Dermis blood vessel endothelial cell (primary cell): ENCODE data around the gene ABHD6. TPM values are rescaled to one million over a fixed set of nuclear protein-coding genes. Genes with fewer than 3 reads are reported as not detected.
"Not testable (repeated sequence)": the region's sequence is repeated elsewhere in the genome, so short reads cannot be mapped to it uniquely, and the experiment has no call there.

Experiments
- DNase-seq: peaks from one replicate; pipeline ENCODE4 v3.0.0; 2010
- total RNA-seq: library from RNA; depleted of rRNA; stranded (reverse); fragments of >200 nt; gene quantifications from 2 replicates; pipeline ENCODE4 v1.2.3, GENCODE V29; 2014

Gene ABHD6
- total RNA-seq, 1 donor from 2014 or later = 43.1 TPM

DNA sequence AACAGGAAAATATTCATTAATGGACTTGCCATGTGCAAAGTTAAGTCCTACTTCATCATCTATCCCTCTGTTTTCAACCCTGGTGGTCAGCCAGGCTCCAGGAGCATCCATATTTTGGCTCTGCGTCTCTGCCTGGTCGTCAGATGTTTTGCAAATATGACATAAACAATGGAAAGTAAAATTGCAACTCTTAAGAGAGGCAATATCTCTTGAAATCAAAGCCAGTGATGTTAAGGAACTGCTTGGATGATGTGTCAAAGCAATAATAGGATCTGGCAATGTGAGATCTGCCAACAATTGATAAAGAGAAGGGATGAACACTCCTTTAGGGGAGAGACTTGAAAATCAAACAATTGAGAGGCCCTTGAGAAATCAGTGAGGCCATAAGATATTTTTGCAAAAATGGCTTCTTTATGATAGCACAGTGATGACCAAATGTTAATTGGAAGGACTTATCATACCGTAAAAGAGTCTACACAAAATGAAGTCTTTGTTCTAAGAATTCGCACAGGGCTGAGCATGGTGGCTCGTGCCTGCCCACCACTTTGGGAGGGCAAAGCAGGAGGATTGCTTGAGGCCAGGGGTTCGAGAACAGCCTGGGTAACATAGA is 6.5 kb downstream of the ABHD6 start:
- no peak for DNase-seq

DNA sequence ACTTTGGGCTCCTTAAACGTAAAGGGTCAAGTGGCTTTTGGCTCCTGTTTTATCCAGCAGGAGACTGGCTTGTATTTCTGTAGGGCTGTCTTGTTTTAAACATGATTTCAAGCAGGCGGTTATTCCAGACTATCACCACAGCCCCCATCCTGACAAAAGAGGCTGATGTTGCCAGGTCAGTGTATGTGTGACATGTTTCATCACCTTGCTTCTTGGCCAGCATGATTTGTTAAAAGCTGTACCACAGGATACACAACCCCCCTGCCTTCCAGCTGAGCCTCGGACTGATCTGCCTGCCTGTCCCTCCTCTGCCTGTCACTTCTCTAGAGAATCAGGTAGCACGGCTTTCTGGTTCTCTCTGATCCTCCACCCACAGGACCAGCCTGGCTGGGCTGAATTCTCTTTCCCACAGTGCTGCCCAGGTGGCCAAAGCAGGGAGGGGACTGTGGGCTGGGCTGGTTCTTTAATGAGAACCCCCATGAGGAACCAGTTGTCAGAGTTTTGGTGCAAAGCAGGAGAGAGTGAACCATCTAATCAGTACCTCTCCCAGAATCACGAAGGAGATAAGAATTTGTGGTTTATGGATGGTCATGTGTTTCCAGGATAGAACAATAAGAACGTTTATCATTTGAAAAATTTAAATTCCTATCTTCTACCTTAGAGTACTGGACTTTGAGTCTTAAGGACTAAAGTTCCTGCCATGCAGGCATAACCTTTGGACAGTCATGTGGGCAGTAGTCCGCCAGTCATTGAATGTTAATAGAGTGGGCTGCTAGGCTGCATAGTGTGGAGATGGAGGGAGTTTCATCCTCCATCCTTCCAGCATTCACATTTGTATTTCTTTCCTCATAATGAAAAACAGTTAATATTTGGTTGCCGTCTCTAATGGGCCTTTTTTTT is 8.8 kb downstream of the ABHD6 start:
- DNase-seq = no peak

DNA sequence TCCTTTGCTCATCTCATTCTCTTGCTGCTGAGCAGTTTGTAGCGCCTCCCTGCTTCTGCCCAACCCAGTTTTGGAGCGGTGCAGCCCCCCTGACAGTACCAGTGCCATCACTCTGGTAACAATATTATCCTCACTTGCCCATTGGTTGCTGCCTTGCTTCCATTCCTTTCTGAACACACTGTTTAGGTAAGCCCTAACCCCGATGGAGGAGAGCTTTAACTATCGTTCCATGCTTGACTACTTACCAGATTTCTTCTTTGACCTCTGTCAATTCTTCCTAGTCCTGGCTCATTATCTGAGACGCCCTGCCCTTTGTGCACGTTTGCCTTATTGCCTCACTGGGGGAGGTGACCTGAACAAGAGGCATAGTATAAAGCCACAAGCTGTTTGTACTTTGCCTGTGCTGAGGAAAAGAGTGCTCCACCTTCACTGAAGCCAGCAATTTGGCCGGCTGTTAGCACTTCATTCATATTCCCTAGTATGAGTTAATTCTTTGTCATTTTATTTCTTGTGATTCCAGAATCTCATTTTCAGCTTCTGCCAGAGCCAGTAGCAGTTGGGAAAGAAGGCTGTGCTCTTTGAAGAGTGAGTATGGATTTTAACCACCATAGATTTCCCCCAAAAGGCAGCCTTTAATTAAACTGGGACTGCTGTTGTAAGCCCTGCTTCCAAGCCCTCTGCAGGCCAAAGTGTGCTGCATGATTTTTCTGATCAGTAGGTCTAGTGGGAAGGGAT is 11.9 kb downstream of the ABHD6 start:
- DNase-seq = peak; percentile 24

DNA sequence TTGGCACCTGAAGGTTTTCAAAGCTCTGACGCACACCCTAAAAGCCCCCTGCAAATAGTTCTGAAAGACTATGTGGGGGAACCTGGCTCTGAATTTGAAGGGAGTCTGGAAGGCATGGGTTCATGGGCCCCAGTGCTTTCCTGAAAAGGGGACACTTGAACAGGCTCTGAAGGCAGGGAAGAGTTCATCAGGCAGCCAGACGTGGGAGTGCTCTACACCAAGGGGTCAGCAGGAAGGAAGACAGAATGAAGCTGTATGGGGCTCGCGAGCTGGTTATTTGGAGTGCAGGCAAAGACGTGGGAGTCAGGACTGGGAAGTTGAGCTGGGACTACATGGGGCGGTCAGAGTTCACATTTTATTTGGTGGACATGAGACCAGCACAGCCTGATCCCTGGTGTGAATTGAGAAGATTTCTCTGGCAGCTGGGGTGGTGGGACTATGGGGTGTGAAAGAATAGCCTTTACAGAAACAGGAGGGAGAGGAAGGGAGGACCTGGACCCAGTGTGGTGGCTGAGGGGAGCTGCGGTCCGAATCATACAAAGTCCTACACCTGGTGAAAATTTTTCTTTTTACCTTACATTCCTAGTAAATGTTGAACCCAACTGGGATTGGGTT is 12.6 kb downstream of the ABHD6 start:
- DNase-seq = no peak

DNA sequence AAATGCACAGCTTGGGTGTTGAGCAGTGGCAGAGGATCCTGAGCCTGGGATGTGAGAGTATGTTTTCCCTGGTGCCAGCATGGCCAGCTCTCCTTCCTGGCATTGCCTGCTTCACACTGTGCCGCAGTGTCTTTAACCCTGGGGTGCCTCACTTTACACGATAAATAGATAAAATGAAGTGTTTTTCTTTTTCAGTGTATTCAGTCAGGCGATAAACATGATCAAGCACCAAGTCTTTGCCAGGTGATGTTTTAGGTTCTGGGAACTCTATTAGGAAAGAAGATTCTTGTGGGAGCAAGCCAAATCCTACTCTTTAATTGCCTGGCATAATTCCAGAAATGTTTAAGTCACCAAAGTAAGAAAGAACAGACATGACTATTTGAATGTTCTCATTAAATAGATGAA is 14.0 kb downstream of the ABHD6 start:
- no peak for DNase-seq

DNA sequence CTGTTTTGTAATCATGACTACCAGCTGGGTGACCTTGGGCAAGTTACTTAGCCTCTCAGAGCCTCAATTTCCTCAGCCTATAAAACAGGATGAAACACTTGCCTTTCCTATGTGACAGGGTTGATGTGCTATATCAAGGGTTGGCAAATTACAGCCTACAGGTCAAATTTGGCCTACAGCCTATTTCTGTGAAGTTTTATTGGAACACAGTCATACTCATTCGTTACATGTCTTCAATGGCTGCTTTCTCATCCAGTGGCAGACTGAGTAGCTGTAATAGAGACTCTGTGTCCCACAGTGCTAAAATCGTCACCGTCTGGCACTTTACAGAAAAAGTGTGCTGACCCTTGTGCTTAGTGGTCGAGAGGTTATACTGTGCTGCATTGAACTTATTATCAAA is 16.6 kb downstream of the ABHD6 start:
- no peak for DNase-seq

DNA sequence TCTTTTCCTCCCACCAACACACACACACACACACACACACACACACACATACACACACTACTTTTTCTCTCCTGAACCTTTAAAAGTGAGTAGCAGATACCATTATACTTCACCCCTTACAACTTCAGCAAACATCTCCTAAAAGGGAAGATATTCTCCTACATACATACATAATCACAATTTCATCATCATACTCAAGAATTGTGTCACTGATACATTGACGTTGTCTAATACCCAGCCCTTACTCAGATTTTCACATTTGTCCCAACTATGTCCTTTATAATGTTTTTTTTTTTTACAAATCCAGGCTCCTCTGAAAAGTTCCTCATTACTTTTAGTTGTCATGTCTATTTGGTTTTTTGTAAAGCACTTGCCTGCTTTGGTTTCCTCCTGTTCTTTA is 18.5 kb downstream of the ABHD6 start:
- DNase-seq = no peak

DNA sequence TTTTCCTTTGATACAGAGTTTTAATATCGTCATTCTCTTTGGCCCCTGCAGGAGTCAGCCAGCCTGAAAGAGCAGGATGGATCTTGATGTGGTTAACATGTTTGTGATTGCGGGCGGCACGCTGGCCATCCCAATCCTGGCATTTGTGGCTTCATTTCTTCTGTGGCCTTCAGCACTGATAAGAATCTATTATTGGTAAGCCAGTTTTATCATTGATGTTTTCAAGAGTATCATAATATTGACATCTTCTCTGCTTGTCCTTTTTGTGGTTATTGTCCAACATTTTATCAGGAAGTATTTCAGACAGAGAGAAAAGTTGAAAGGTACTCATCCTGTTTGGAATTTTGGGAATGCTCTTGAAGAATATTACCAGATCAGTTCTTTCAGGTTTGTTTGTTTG is 18.9 kb downstream of the ABHD6 start:
- DNase-seq = no peak

DNA sequence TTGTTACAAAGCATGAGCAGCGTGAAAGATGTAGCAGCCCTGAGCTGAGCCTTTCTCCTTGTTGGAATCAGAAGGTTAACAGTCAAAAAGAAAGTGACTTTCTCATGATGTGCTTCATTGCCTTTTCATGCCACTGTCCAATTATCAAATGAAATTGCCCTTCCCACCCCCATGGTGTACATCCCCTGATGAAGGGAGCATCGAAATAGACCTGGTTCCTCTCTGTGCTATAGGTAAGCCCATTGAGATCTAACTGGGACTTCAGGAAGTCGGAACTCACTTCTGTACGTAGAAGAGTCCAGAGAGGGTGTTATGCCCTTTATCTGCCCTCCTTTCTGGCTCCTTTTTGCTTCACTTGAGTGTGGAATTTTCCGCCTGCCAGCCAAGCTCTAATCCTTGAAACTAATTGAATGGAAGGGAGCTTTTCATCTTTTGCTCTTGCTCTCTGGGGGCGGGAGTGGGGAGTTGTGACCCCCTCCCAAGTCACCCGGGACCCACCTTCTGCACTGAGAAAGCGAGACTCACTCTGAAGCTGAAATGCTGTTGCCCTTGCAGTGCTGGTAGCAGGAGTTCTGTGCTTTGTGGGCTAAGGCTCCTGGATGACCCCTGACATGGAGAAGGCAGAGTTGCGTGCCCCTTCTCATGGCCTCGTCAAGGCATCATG is 20.9 kb downstream of the ABHD6 start:
- DNase-seq = no peak

DNA sequence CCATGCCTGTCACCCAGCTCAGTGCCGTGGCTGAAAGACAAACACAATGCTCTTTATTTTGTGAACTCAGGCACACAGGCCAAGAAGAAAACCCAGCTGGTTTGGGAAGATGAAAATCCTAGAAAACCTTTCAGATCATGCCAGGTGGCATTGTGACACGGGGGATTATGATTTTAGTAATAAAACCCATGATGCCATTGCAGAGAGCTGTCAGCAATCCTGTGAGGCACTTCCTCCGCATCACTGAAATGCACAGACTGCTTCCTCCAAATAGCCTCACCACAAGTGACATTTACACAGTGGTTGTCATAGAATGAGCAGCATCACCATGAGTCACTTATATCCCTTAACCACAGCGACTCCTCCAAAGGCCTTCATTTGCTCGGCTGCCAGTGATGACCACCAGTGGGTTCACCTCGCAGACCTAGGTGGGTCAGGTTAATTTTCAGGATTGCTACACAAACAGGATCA is 22.7 kb downstream of the ABHD6 start:
- no peak for DNase-seq

DNA sequence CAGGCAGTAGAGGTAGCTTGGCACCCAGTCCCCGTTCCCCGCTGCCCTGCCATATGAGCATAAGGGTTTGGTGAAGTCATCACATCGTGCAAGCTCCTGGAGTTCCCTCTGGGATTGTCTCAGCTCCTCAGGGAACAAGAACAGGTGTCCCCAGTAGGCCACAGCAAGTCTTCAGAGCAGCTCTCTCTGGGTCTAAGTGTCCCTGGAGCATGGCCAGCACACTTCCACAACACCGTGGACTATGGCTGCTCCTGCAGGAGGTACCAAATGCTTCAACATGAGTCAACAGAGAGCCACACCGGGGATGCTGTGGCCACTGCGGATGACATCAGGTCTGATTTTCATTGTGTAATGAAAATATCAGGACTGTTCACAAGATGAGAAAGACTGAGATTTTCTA is 23.1 kb downstream of the ABHD6 start:
- no peak for DNase-seq

DNA sequence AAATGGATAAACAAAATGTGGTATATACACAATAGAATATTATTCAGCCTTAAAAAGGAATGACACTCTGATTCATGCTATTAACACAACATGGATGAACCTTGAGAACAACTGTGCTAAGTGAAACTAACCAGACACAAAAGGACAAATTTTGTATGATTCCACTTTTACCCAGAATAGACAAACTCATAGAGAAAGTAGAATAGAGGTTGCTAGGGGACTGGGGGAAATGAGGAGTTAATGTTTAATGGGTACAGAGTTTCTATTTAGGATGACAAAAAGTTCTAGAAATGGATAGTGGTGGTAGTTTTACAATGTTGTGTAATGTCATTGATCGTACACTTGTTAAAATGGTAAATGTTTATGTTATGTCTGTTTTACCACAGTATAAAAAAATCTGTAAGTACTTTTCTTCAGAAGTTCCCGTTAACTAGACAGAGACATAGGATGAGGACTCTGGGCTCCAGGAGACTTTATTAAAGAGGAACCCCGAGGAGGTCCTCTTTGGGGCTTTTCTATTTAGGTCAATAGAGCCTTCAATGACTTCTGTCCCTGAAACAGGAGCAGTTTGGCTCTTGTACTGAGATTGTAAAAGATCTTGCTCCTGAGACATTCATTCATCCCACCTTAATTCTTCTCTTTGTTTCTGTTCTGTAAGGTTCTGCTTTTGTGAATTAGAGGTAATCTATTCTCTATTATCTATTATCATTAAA is 24.5 kb downstream of the ABHD6 start:
- DNase-seq = no peak

DNA sequence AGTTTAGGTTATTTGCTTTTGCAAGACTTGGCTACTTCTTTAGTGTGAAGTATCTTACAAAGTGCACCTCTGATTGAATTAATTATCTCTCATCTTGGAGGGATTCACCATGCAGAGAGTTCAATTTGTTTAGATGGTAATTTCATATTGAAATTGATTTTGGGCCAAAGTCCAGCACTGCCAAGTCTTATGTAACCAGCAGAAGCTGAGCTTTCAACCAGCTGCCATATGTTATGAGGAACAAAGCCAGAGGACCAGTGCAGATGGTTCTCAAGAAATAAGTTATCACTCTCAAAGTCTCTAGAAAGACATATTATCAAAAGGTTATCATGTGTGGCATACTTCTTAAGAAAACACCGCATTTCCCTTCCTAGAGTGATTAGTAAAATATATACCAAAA is 29.0 kb downstream of the ABHD6 start:
- no peak for DNase-seq

DNA sequence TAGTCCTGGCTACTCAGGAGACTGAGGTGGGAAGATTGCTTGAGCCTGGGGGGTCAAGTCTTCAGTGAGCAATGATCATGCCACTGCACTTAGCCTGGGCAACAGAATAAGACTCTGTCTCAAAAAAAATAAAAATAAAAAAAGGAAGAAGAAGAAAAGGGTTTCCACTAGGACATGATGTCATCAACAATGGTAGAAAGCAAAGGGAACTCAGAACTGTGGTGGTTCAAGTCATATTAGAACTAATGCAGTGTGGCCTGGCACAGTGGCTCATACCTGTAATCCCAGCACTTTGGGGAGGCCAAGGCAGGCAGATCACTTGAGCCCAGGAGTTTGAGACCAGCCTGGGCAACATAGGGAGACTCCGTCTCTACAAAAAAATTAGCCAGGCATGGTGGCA is 30.0 kb downstream of the ABHD6 start:
- not testable (repeated sequence) for DNase-seq

DNA sequence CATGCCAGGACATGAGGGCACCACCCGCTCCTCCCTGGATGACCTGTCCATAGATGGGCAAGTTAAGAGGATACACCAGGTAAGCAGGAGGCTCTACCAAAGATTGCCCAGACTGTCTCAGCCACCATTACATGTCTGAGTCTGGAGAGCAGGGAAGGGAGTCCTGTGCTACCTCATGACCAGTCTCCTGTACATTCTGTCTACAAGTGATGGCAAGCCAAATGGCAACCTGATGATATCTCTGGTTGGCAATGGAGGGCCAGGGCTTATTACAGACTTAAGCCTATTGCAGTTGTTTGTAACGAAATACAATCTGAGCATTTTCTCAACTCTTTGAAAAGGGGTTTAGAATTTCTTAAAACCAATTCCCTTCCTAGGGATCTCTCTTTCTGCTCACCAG is 31.8 kb downstream of the ABHD6 start:
- DNase-seq = no peak

DNA sequence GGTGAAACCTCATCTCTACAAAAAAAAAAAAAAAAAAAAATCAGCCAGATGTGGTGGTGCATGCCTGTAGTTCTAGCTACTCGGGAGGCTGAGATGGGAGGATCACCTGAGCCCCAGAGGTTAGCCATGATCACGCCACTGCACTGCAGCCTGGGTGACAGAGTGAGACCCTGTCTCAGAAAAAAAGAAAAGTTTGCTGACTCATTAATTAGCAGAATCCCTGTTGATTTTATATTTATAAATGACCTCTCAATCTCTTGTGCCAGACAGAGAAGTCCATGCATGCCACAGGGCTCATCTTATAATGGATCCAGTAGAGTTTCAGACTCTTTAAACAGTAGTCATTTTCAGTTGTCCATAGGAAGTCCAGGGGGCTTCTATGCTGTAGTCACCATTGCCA is 32.9 kb downstream of the ABHD6 start:
- DNase-seq = no peak

DNA sequence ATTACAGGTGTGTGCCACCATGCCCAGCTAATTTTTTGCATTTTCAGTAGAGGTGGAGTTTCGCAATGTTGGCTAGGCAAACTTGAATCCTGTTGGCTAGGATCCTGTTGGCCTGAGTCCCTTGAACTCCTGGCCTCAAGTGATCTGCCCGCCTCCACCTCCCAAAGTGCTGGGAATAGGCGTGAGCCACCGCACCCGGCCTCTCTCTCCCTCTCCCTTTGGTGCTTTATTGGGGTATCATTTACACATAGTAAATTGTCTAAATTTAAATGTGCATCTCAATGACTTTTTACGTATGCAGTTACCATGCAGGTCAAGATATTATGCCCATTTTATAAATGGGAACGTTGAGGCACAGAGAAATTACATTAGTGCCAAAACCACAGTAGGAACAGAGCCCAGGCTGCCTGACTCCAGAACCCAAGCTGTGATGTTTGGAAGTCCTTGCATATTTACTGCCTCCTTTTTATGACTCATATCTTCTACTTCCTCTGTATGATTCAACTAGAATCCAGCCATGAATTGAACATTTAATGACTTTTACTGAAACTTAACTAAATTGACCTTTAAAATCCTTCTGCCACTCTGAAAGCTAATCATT is 34.4 kb downstream of the ABHD6 start:
- DNase-seq = peak; percentile 84

DNA sequence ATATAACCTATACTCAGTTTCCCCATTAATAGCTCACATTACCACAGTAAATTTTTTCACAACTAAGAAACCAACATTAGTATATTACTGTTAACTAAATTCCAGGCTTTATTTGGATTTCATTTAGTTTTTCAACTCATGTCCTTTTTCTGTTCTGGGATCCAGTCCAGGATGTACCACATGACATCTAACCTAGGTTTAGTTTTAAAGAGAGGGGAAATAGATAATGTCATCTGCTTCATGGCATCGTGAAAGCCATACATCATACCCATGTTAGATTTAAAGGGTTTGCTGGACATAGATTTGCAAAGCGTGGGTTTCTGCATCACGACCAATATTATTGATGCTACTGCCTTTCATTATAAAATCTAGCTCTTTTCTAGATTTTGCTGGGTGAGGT is 35.3 kb downstream of the ABHD6 start:
- no peak for DNase-seq

DNA sequence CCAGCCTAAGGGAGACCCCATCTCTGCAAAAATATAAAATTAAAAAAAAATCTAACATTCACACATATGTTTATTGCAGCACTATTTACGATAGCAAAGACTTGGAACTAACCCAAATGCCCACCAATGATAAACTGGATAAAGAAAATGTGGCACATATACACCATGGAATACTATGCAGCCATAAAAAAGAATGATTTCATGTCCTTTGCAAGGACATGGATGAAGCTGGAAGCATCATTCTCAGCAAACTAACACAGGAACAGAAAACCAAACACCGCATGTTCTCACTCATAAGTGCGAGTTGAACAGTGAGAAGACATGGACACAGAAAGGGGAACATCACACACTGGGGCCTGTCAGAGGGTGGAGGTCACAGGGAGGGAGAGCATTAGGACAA is 35.8 kb downstream of the ABHD6 start:
- not testable (repeated sequence) for DNase-seq

DNA sequence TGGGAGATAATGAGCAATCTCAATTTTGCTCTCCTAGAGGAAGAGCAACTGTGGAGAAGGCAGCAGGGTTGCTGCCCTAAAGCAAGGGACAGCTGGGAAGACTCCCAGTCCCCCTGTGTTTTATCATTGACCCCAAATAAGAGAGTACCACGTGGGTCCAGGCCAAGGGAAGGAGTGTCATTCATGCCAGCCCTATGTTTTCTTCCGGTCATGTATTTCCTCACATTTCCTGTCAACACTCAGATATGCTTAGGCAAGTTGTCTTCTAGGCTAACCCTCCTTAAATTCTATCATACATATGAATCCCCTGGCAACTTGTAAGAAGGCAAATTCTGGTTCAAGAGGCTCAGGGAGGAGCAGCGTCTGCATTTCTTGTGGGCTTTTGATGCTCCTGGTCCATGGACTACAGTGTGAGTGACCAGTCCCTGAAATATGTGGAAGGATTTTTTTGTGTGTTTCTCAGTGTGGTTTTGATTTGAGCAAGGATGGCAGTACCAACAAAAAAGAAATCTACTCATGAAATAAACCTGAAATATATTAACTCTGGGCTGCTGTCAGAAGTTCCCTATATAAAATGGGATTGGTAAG is 36.5 kb downstream of the ABHD6 start:
- DNase-seq = no peak

DNA sequence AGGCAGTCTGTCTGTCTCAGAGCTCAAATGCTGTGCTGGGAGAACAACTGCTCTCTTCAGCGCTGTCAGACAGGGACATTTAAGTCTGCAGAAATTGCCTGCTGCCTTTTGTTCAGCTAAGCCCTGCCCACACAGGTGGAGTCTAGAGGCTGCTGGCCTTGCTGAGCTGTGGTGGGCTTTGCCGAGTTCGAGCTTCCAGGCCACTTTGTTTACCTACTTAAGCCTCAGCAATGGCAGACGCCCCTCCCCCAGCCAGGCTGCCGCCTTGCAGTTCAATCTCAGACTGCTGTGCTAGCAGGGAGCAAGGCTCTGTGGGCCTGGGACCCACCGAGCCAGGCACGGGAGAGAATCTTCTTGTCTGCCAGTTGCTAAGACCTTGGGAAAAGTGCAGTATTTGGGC is 43.5 kb downstream of the ABHD6 start:
- DNase-seq = no peak
